Liver (tissue), 9 donors: Measurements from ENCODE around the gene SPATA17. TPM values are rescaled to one million over a fixed set of nuclear protein-coding genes. Genes with fewer than 3 reads are reported as not detected.

Source experiments
- DNase-seq: peaks from one replicate; pipeline ENCODE4 v3.0.0-alpha.2; 2017; ENCODE audit warnings: low spot score
- H3K27ac ChIP-seq, 2 donors: one replicate each; pipeline ENCODE4 v1.7.0; 2013; ENCODE audit warnings: inconsistent platforms in 2 of 2, low read length in 2 of 2, control low read depth in 1 of 2, low read depth in 1 of 2, mild to moderate bottlenecking in 1 of 2
- H3K27me3 ChIP-seq, 4 donors: one replicate each; pipeline versions ENCODE4 v1.6.1 to v1.7.0; 2013; ENCODE audit warnings: low read length in 3 of 4, inconsistent platforms in 1 of 4, mild to moderate bottlenecking in 1 of 4, moderate library complexity in 1 of 4; ENCODE audit not compliant: control insufficient read depth in 4 of 4, insufficient read depth in 4 of 4
- H3K36me3 ChIP-seq, 4 donors: one replicate each; pipeline versions ENCODE4 v1.6.1 to v1.7.0; 2013; ENCODE audit warnings: low read length in 3 of 4, mild to moderate bottlenecking in 3 of 4, low read depth in 1 of 4, moderate library complexity in 1 of 4; ENCODE audit not compliant: control insufficient read depth in 4 of 4, insufficient read depth in 3 of 4
- H3K4me1 ChIP-seq, 4 donors: one replicate each; pipeline versions ENCODE4 v1.6.1 to v1.7.0; 2013; ENCODE audit warnings: low read length in 3 of 4, mild to moderate bottlenecking in 3 of 4, moderate library complexity in 1 of 4; ENCODE audit not compliant: control insufficient read depth in 4 of 4, insufficient read depth in 4 of 4
- H3K4me3 ChIP-seq, 3 donors: one replicate each; pipeline versions ENCODE4 v1.6.1 to v1.7.0; 2013; ENCODE audit warnings: low read length in 3 of 3, control low read depth in 1 of 3, low read depth in 1 of 3, mild to moderate bottlenecking in 1 of 3
- H3K9ac ChIP-seq, 2 donors: one replicate each; pipeline ENCODE4 v1.7.0; 2013; ENCODE audit warnings: low read length in 2 of 2, mild to moderate bottlenecking in 2 of 2, moderate library complexity in 2 of 2, control low read depth in 1 of 2, low read depth in 1 of 2
- H3K9me3 ChIP-seq, 4 donors: one replicate each; pipeline versions ENCODE4 v1.6.1 to v1.7.0; 2013; ENCODE audit warnings: low read length in 3 of 4; ENCODE audit not compliant: control insufficient read depth in 4 of 4
- EGR1 ChIP-seq, 2 donors: IDR thresholded peaks; 2 replicates each; pipeline ENCODE4 v1.6.1; 2016 to 2018; ENCODE audit warnings: antibody characterized with exemption in 2 of 2, low read depth in 2 of 2
- FOXA1 ChIP-seq: IDR thresholded peaks from 2 replicates; pipeline ENCODE4 v1.6.1; 2016; ENCODE audit warnings: antibody characterized with exemption
- FOXA2 ChIP-seq: IDR thresholded peaks from 2 replicates; pipeline ENCODE4 v1.6.1; 2016; ENCODE audit warnings: antibody characterized with exemption
- GABPA ChIP-seq, 2 donors: IDR thresholded peaks in 1 of 2; conservative IDR thresholded peaks in 1 of 2; 2 replicates each; pipeline ENCODE4 v1.6.1; 2016; ENCODE audit warnings: antibody characterized with exemption in 2 of 2, mild to moderate bottlenecking in 1 of 2, moderate library complexity in 1 of 2
- HNF4A ChIP-seq, 2 donors: conservative IDR thresholded peaks; 2 replicates each; pipeline ENCODE4 v1.6.1; 2016; ENCODE audit warnings: antibody characterized with exemption in 2 of 2, mild to moderate bottlenecking in 2 of 2
- HNF4G ChIP-seq: IDR thresholded peaks from 2 replicates; pipeline ENCODE4 v1.6.1; 2016; ENCODE audit warnings: antibody characterized with exemption
- JUND ChIP-seq, 2 donors: IDR thresholded peaks; 2 replicates each; pipeline ENCODE4 v1.6.1; 2016; ENCODE audit warnings: antibody characterized with exemption in 2 of 2
- NR2F2 ChIP-seq: IDR thresholded peaks from 2 replicates; pipeline ENCODE4 v1.6.1; 2016; ENCODE audit warnings: antibody characterized with exemption
- RAD21 ChIP-seq, 2 donors: IDR thresholded peaks; 2 replicates each; pipeline ENCODE4 v1.6.1; 2016; ENCODE audit warnings: antibody characterized with exemption in 2 of 2, mild to moderate bottlenecking in 2 of 2
- RXRA ChIP-seq, 2 donors: IDR thresholded peaks; 2 replicates each; pipeline ENCODE4 v1.6.1; 2017 to 2018; ENCODE audit warnings: antibody characterized with exemption in 2 of 2, mild to moderate bottlenecking in 1 of 2
- SP1 ChIP-seq: IDR thresholded peaks from 2 replicates; pipeline ENCODE4 v1.6.1; 2018; ENCODE audit warnings: antibody characterized with exemption, mild to moderate bottlenecking
- TAF1 ChIP-seq: conservative IDR thresholded peaks from 2 replicates; pipeline ENCODE4 v1.6.1; 2016; ENCODE audit warnings: antibody characterized with exemption, mild to moderate bottlenecking
- YY1 ChIP-seq: IDR thresholded peaks from 2 replicates; pipeline ENCODE4 v1.6.1; 2016; ENCODE audit warnings: antibody characterized with exemption, mild to moderate bottlenecking
- WGBS: extraction: QIAGEN DNeasy Blood & Tissue Kit; methylation state at CpG from one replicate; pipeline ENCODE4 v1.1.7; 2013; 5-methylcytosine and 5-hydroxymethylcytosine counted together
- polyA plus RNA-seq, 2 donors: library from polyadenylated mRNA; stranded (reverse) in 1 of 2; unstranded in 1 of 2; fragments of 200-250 nt in 1 of 2; fragments of >200 nt in 1 of 2; fragmentation: Nextera tagmentation in 1 of 2; extraction: Ambion mirVana in 1 of 2; gene quantifications; one replicate each; pipeline versions ENCODE4 v1.2.1 to v1.2.3, GENCODE V29; 2013 to 2015
- total RNA-seq, 2 donors: library from RNA; depleted of rRNA; stranded (reverse); fragments of >200 nt; gene quantifications; one replicate each; pipeline ENCODE4 v1.2.3, GENCODE V29; 2014
- TF ChIP-seq, protein P1 (sequence below): IDR thresholded peaks from 2 replicates; pipeline ENCODE4 v1.6.1; 2016; ENCODE audit warnings: antibody characterized with exemption, mild to moderate bottlenecking
- TF ChIP-seq, protein P2 (sequence below): IDR thresholded peaks from 2 replicates; pipeline ENCODE4 v1.6.1; 2016; ENCODE audit warnings: antibody characterized with exemption
- TF ChIP-seq, protein P3 (sequence below): fragments of 150-350 bp; IDR thresholded peaks from 2 replicates; pipeline ENCODE4 v1.5.1; 2017; ENCODE audit warnings: improper control_type of control experiment, low read depth, low read length; ENCODE audit not compliant: missing input control
- TF ChIP-seq, protein P4 (sequence below): IDR thresholded peaks from 2 replicates; pipeline ENCODE4 v1.6.1; 2016; ENCODE audit warnings: antibody characterized with exemption
- TF ChIP-seq, protein P5 (sequence below): IDR thresholded peaks from 2 replicates; pipeline ENCODE4 v1.6.1; 2016; ENCODE audit warnings: antibody characterized with exemption
- donor health status: healthy.
- donor health status: healthy.
- donor health status: healthy.
- donor health status: healthy.
- donor health status: healthy.

SPATA17 gene
- total and polyA plus RNA-seq, 4 donors, result 0.08 TPM; not detected in 2

DNA sequence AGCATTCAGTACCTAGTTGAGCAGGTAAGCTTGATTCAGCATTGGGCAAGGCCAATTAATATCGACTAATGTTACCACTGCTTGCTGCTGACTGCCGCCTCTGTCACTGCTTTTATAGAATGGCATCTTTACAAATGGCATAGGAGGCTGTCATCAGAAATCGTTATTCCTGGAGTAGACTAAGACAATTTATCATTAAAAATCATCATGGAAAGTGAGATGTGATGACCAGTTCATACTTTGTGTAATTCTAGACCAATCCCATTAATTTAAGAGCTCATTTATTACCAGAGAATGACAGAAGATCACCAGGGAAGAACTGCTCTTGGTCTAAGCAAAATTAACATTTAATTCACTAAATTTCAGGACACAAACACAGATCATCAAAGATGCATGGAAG lies 254.0 kb downstream of the SPATA17 start:
- H3K9ac ChIP-seq, result no peak overlapping the region
- H3K9me3 ChIP-seq, result peaks cover 0 to 6% (median 0%) of the 10 kb centered on the region in 4 donors
- DNase-seq, result no peak
- 64% methylated on average over 3 of the region's 3 CpGs for WGBS
- H3K27ac ChIP-seq, result no peak overlapping the region
- H3K4me3 ChIP-seq, result no peak overlapping the region
- H3K27me3 ChIP-seq, result peaks cover 0 to 6% (median 0%) of the 10 kb centered on the region in 4 donors
- H3K4me1 ChIP-seq, result no peaks in the 10 kb centered on the region
- TF ChIP-seq FOXA2 (no peak), YY1 (no peak), RAD21 (IDR thresholded peaks at IDR 0.05) (no peak), RXRA (IDR thresholded peaks at IDR 0.05) (no peak), JUND (IDR thresholded peaks at IDR 0.05) (no peak), NR2F2 (no peak), EGR1 (IDR thresholded peaks at IDR 0.05; ENCODE audit: low read depth in 2 of 2) (no peak), TAF1 (no peak)
- TF ChIP-seq, protein P1, sequence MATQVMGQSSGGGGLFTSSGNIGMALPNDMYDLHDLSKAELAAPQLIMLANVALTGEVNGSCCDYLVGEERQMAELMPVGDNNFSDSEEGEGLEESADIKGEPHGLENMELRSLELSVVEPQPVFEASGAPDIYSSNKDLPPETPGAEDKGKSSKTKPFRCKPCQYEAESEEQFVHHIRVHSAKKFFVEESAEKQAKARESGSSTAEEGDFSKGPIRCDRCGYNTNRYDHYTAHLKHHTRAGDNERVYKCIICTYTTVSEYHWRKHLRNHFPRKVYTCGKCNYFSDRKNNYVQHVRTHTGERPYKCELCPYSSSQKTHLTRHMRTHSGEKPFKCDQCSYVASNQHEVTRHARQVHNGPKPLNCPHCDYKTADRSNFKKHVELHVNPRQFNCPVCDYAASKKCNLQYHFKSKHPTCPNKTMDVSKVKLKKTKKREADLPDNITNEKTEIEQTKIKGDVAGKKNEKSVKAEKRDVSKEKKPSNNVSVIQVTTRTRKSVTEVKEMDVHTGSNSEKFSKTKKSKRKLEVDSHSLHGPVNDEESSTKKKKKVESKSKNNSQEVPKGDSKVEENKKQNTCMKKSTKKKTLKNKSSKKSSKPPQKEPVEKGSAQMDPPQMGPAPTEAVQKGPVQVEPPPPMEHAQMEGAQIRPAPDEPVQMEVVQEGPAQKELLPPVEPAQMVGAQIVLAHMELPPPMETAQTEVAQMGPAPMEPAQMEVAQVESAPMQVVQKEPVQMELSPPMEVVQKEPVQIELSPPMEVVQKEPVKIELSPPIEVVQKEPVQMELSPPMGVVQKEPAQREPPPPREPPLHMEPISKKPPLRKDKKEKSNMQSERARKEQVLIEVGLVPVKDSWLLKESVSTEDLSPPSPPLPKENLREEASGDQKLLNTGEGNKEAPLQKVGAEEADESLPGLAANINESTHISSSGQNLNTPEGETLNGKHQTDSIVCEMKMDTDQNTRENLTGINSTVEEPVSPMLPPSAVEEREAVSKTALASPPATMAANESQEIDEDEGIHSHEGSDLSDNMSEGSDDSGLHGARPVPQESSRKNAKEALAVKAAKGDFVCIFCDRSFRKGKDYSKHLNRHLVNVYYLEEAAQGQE, result no peak
- no peaks in the 10 kb centered on the region for H3K36me3 ChIP-seq

DNA sequence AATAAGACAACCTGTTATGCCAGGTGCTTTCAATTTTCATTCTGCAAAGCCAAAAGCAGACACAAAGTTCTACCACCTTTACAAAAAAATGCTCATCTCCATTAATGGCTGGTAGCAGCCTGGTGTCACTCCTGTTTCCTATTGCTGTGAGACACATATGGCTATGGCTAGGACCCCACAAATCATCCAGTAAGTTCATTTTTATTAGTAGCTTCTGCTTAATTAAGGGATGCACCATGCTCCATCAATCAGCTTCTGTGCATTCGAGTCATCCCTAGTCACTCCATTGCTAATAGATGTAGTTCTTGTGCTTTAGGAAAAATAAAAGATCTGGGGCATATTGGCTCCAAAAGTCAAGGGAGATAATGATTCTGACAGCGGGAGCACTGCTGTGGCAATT lies 257.2 kb downstream of the SPATA17 start:
- Histone ChIP-seq H3K4me3 (no peak overlapping the region), H3K27me3 (peaks cover 0 to 6% (median 0%) of the 10 kb centered on the region in 4 donors), H3K27ac (no peak overlapping the region), H3K36me3 (no peaks in the 10 kb centered on the region), H3K9ac (no peak overlapping the region), H3K9me3 (no peaks in the 10 kb centered on the region), H3K4me1 (no peaks in the 10 kb centered on the region)
- TF ChIP-seq JUND (IDR thresholded peaks at IDR 0.05), result no peak
- TF ChIP-seq EGR1 (IDR thresholded peaks at IDR 0.05; ENCODE audit: low read depth in 2 of 2), result no peak
- TF ChIP-seq GABPA (IDR thresholded peaks at IDR 0.05 in 1 of 2, conservative IDR thresholded peaks at IDR 0.05 in 1 of 2), result no peak
- no peak for TF ChIP-seq HNF4A (conservative IDR thresholded peaks at IDR 0.05)
- TF ChIP-seq, protein P2, sequence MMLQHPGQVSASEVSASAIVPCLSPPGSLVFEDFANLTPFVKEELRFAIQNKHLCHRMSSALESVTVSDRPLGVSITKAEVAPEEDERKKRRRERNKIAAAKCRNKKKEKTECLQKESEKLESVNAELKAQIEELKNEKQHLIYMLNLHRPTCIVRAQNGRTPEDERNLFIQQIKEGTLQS, result no peak
- no peak for TF ChIP-seq SP1
- TF ChIP-seq, protein P3, sequence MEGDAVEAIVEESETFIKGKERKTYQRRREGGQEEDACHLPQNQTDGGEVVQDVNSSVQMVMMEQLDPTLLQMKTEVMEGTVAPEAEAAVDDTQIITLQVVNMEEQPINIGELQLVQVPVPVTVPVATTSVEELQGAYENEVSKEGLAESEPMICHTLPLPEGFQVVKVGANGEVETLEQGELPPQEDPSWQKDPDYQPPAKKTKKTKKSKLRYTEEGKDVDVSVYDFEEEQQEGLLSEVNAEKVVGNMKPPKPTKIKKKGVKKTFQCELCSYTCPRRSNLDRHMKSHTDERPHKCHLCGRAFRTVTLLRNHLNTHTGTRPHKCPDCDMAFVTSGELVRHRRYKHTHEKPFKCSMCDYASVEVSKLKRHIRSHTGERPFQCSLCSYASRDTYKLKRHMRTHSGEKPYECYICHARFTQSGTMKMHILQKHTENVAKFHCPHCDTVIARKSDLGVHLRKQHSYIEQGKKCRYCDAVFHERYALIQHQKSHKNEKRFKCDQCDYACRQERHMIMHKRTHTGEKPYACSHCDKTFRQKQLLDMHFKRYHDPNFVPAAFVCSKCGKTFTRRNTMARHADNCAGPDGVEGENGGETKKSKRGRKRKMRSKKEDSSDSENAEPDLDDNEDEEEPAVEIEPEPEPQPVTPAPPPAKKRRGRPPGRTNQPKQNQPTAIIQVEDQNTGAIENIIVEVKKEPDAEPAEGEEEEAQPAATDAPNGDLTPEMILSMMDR, result no peak
- no peak for TF ChIP-seq RAD21 (IDR thresholded peaks at IDR 0.05)
- no peak for TF ChIP-seq RXRA (IDR thresholded peaks at IDR 0.05)
- TF ChIP-seq, protein P4, sequence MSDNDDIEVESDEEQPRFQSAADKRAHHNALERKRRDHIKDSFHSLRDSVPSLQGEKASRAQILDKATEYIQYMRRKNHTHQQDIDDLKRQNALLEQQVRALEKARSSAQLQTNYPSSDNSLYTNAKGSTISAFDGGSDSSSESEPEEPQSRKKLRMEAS, result no peak
- no peak for TF ChIP-seq TAF1
- TF ChIP-seq, protein P5, sequence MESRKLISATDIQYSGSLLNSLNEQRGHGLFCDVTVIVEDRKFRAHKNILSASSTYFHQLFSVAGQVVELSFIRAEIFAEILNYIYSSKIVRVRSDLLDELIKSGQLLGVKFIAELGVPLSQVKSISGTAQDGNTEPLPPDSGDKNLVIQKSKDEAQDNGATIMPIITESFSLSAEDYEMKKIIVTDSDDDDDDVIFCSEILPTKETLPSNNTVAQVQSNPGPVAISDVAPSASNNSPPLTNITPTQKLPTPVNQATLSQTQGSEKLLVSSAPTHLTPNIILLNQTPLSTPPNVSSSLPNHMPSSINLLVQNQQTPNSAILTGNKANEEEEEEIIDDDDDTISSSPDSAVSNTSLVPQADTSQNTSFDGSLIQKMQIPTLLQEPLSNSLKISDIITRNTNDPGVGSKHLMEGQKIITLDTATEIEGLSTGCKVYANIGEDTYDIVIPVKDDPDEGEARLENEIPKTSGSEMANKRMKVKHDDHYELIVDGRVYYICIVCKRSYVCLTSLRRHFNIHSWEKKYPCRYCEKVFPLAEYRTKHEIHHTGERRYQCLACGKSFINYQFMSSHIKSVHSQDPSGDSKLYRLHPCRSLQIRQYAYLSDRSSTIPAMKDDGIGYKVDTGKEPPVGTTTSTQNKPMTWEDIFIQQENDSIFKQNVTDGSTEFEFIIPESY, result no peak
- no peak for TF ChIP-seq YY1
- no peak for TF ChIP-seq NR2F2
- TF ChIP-seq FOXA1, result no peak
- no peak for TF ChIP-seq HNF4G
- TF ChIP-seq FOXA2, result no peak
- TF ChIP-seq, protein P1, result no peak
- no peak for DNase-seq
- WGBS, result 70% methylated on average over 2 of the region's 2 CpGs
